Subcutaneous adipose tissue (tissue), 4 donors: Measurements from ENCODE around the gene DISC1. TPM values are rescaled to one million over a fixed set of nuclear protein-coding genes. Genes with fewer than 3 reads are reported as not detected.

Experiments used
- total RNA-seq, 4 donors: library from RNA; depleted of rRNA; stranded (reverse); fragments of >200 nt; gene quantifications; one replicate each; pipeline ENCODE4 v1.1.0, GENCODE V29; 2016
- TF ChIP-seq, protein P1 (sequence below): fragments of 450-650 bp; IDR thresholded peaks from one replicate; pipeline ENCODE4 v1.5.1; 2016; ENCODE audit warnings: low read depth, mild to moderate bottlenecking, control low read depth, antibody characterized with exemption, moderate library complexity

The DISC1 gene
- total RNA-seq, 4 donors from 2014 or later = 9.8 to 21.6 (median 19.7) TPM

DNA sequence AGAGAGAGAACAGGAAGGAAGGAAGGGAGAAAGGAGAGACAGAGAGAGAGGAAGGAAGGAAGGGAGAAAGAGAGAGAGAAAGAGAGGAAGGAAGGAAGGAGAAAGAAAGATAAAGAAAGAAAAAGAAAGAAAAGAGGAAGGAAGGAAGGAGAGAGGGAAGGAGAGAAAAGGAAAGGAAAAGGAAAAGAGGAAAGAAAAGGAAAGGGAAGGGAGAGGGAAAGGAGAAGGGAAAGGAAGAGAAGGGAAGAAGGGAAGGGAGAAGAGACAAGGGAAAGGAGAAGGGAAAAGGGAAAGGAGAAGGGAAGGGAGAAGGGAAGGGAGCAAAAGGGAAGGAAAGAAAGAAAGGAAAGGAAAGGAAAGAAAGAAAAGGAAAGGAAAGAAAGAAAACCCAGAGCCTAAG, 404.6 kb downstream of the DISC1 start:
- TF ChIP-seq, protein P1, sequence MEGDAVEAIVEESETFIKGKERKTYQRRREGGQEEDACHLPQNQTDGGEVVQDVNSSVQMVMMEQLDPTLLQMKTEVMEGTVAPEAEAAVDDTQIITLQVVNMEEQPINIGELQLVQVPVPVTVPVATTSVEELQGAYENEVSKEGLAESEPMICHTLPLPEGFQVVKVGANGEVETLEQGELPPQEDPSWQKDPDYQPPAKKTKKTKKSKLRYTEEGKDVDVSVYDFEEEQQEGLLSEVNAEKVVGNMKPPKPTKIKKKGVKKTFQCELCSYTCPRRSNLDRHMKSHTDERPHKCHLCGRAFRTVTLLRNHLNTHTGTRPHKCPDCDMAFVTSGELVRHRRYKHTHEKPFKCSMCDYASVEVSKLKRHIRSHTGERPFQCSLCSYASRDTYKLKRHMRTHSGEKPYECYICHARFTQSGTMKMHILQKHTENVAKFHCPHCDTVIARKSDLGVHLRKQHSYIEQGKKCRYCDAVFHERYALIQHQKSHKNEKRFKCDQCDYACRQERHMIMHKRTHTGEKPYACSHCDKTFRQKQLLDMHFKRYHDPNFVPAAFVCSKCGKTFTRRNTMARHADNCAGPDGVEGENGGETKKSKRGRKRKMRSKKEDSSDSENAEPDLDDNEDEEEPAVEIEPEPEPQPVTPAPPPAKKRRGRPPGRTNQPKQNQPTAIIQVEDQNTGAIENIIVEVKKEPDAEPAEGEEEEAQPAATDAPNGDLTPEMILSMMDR = no peak

DNA sequence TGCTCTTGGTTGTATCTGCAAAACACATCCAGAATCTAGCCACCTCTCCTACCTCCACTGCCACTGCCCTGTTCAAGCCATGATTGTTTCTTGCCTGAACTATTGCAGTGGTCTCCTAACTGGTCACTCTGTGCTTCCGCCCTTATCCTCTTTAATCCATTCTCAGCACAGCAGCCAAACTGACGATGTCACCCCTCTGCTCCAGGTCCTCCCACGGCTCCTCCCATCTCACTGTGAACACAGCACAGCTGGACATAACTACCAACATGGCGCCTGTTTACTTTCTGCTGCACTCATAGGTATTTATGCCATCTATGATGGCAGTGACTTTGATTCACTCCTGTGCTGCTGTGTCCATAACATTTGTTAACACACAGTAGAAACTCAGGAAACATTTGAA, 406.7 kb downstream of the DISC1 start:
- TF ChIP-seq, protein P1 = no peak

DNA sequence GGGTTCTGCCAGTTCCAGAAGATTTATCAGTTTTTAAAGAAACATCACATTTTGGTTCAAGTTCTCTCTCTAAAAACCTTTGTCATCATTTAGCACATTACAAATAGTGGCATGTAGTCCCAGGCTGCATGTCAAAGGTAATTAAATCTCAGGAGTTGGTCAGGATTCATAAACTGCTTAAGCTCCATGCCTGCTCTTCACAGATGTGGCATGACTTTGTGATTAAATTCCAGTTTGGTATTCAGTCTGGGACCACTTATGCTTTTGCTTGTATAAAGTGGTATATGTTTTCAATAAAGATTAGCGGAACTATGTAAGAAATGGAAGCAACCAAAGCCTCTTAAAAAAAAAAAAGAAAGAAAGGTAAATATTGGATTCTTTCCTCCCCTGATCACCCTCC, 408.0 kb downstream of the DISC1 start:
- TF ChIP-seq, protein P1 = no peak

DNA sequence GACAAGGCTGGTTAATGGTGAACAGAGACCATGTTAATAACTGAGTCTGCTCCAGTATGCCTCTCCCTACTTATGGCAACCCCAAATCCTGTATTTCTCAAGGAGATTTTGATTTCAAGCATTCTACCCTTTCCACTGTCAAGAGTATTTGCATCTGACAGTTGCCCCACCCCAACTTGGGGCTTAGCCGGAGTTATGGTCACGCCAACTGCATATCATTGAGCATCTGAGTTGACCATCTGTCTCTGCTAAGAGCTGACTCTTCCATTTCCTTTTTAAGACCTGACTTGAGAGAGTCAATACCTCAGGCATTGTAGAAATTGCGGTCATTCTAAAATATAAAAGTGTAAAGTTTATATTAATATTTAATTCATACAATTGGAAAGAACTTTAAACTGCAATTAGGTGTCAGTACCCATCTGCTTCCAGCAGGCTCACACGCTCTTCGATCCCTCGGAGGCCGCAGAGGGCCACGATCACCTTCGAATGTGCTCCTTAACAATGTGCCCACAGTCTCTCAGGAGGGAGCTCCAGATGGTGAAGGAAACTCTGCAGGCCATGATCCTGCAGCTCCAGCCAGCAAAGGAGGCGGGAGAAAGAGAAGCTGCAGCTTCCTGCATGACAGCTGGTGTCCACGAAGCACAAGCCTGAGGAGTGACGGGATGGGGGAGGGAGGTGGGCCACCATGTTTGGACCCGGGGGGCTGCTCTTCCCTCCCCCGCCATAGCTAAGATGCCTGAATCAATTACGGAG, 409.8 kb downstream of the DISC1 start:
- TF ChIP-seq, protein P1 = no peak

DNA sequence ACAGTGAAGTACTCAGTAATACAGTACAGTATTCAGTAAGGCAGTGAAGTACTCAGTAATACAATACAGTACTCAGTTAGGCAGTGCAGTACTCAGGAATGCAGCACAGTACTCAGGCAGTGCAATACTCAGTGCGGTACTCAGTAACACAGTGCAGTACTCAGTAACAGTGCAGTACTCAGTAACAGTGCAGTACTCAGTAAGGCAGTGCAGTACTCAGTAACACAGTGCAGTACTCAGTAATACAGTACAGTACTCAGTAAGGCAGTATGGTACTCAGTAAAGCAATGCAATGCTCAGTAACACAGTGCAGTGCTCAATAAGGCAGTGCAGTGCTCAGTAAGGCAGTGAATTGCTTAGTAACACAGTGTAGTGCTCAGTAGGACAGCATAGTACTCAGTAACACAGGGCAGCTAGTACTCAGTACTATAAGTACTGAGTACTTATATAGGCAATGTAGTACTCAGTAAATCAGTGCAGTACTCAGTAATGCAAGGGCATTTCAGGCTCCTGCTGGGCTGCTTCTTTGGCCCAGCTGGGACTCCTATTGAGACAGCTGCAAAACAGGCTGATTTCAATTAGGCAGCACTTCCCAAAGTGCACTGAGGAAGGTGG, 411.3 kb downstream of the DISC1 start:
- TF ChIP-seq, protein P1 = no peak

DNA sequence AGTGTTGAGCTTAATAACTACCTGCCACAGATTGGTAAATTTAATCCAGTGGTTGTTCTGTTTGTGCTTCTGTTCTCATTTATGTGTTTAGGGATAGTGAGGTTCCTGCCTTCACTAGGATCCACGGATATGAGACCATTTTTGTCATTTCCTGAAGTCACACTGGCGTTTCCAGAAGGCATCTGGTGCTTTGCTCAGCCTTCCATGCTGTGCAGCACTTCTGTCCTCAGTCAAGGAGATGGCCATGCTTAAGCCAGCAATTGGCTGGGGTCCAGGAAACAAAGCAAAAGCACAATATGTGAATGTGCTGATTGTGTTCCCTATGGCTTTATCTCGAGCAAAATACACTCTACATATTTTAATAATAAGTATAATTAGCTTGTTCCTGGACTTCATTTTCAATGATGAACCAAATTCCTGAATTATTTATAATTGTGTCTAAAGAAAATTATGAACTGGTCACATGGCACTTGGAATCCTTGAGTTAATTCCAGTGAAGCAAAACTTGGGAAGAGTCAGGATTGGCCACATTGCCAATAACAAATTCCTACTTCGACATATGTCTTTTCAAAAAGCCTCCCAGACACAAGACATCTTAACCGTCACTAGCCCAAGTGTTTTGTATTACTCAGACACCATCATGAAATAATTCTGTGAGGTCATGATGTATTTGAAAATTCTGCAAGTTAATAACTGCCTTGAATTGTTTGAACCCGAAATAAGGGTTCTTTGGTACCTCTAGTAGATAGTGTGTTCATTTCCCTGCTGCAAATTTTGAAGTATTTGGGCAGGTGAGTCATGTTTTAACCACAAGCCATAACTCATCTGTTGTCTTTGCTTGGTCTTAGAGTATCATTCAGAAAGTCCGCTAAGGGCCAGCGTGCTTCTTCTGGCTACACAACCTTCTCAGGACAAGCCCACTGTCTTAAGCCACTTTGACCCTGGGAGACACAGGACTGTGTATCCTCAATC, 412.4 kb downstream of the DISC1 start:
- TF ChIP-seq, protein P1 = no peak

DNA sequence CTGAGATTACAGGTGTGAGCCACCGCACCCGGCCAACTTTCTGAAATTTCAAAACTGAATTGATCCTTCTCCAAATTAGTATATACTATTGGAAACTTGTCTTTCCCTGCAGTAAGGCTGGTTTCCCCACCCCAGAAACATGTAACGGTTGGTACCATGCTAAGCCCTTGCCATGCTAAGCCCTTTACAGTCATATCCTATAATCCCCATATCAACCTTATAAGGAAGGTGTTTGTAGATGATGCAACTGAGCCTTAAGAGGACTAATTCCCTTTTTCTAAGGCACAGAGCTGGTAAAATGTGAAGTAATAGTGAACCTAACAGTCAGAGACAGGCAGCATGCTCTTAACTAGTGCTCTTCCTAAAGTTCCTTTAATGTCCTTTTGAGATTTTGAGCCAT, 413.7 kb downstream of the DISC1 start:
- TF ChIP-seq, protein P1 = no peak
